ENCODE data around the gene FAM13A. TPM values are rescaled to one million over a fixed set of nuclear protein-coding genes. Genes with fewer than 3 reads are reported as not detected.

FAM13A gene
- total and polyA plus RNA-seq, 2 donors (not counting 3 experiments of a cell fraction or from before 2014, with no cell fraction given), result 3.3 to 10.5 TPM

DNA sequence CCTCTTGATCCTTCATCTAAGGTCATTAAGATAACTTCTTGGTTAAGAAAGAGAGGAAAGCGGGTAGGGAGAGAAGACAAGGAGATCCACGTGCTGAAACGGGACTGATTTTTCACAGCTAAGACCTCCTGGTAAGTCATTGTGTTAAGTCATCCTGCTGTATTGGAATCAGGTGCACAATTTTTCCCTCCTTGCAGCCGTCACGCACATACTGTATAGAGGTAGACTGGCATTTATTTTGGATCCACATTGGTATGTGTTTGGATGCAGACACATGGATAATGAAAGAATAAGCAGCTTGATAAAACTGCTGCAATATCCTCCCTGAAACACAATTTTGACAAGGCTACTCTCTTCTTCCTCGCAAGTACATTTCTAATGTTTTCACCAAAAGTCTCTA lies 299.2 kb downstream of the FAM13A start:
- dilution Hi-C loops (cut with MboI; ENCODE audit: extremely low pct_ligation_motif_present, low sequenced_read_pairs) (no loop called here), intact Hi-C loops (cut with micrococcal nuclease) (no loop called here)
- no peak overlapping the region for H3K4me2 ChIP-seq (ENCODE audit: insufficient read depth, low read length)
- H2AFZ ChIP-seq (ENCODE audit: low read depth, low read length), result no peak overlapping the region
- no peak overlapping the region for H3K9ac ChIP-seq (replicated peaks; ENCODE audit: extremely low read depth, insufficient read depth, low read length)
- no TSS peak for BruUV-seq (replicated peaks)
- H3K4me1 ChIP-seq (ENCODE audit: control insufficient read depth, extremely low read depth, insufficient read depth, low read length), result no peaks in the 10 kb centered on the region
- no peak overlapping the region for H3K27ac ChIP-seq (ENCODE audit: insufficient read depth, low read depth, low read length)
- no peaks in the 10 kb centered on the region for H3K9me1 ChIP-seq (replicated peaks; ENCODE audit: control insufficient read depth, extremely low read depth, insufficient read depth, low read length)
- FAIRE-seq (no peak), DNase-seq (ENCODE audit: low read depth, low spot score) (no peak)
- ChIA-PET CTCF (interaction anchor here (1.0 to 5.8 kb wide), 5 partner anchors 8 to 218 kb away, joined by 3 to 19 read pairs (median 4); no protein-coding TSS in a partner anchor), POLR2A (no interaction called here)
- no peaks in the 10 kb centered on the region for H3K79me2 ChIP-seq (ENCODE audit: control insufficient read depth, insufficient read depth, low read length)
- no peak overlapping the region for H3K4me3 ChIP-seq (replicated peaks in 1 of 3; ENCODE audit: insufficient read depth in 1 of 3, low read depth in 1 of 3, low read length in 3 of 3)
- TF ChIP-seq EZH2 (IDR thresholded peaks at IDR 0.05; ENCODE audit: borderline replicate concordance, low read depth, low read length, severe bottlenecking) (no peak), POLR2A (IDR thresholded peaks at IDR 0.05; ENCODE audit: low read depth, low read length) (no peak), FOS (IDR thresholded peaks at IDR 0.05; ENCODE audit: borderline replicate concordance, insufficient read depth, low read length) (no peak), MYC (IDR thresholded peaks at IDR 0.05; ENCODE audit: low read depth, low read length) (no peak), POLR2AphosphoS5 (IDR thresholded peaks at IDR 0.05; ENCODE audit: insufficient read depth, low read depth, low read length) (no peak), GATA2 (IDR thresholded peaks at IDR 0.05; ENCODE audit: insufficient read depth, insufficient read length, low read depth, low read length) (no peak), JUN (IDR thresholded peaks at IDR 0.05; ENCODE audit: borderline replicate concordance, insufficient read depth, insufficient read length, low read depth) (no peak)
- TF ChIP-seq, protein P1, sequence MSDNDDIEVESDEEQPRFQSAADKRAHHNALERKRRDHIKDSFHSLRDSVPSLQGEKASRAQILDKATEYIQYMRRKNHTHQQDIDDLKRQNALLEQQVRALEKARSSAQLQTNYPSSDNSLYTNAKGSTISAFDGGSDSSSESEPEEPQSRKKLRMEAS (IDR thresholded peaks at IDR 0.05; ENCODE audit: insufficient read depth, insufficient read length), result no peak
- TF ChIP-seq, protein P2, sequence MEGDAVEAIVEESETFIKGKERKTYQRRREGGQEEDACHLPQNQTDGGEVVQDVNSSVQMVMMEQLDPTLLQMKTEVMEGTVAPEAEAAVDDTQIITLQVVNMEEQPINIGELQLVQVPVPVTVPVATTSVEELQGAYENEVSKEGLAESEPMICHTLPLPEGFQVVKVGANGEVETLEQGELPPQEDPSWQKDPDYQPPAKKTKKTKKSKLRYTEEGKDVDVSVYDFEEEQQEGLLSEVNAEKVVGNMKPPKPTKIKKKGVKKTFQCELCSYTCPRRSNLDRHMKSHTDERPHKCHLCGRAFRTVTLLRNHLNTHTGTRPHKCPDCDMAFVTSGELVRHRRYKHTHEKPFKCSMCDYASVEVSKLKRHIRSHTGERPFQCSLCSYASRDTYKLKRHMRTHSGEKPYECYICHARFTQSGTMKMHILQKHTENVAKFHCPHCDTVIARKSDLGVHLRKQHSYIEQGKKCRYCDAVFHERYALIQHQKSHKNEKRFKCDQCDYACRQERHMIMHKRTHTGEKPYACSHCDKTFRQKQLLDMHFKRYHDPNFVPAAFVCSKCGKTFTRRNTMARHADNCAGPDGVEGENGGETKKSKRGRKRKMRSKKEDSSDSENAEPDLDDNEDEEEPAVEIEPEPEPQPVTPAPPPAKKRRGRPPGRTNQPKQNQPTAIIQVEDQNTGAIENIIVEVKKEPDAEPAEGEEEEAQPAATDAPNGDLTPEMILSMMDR (IDR thresholded peaks at IDR 0.05; ENCODE audit: extremely low read depth in 1 of 2, insufficient read depth in 1 of 2, low read depth in 1 of 2, low read length in 2 of 2), result no peak
- no peaks in the 10 kb centered on the region for H3K9me3 ChIP-seq (replicated peaks; ENCODE audit: control insufficient read depth, insufficient read depth, low read length)
- H3K27me3 ChIP-seq (ENCODE audit: control insufficient read depth in 2 of 2, insufficient read depth in 2 of 2, low read length in 2 of 2), result no peaks in the 10 kb centered on the region
- no peaks in the 10 kb centered on the region for H4K20me1 ChIP-seq (replicated peaks; ENCODE audit: control insufficient read depth, extremely low read depth, insufficient read depth, low read length)
- no peaks in the 10 kb centered on the region for H3K36me3 ChIP-seq (ENCODE audit: control insufficient read depth in 2 of 2, extremely low read depth in 1 of 2, insufficient read depth in 2 of 2, low read length in 2 of 2)
